H1 (cell line): ENCODE measurements around the gene DCLRE1B. TPM values are rescaled to one million over a fixed set of nuclear protein-coding genes. Genes with fewer than 3 reads are reported as not detected.
A peak's percentile ranks its signal among the peaks of the same experiment; 100 is the strongest.

ENCODE experiments used
- CTCF ChIA-PET: fragments of 300-600 bp; sonication (Branson Sonifier 250); formaldehyde crosslinking; loops from one replicate; lab custom pipeline; 2021; ENCODE audit not compliant: partially characterized antibody; lab: Charles Lee
- POLR2A ChIA-PET: fragments of 300-600 bp; sonication (Branson Sonifier 250); formaldehyde crosslinking; loops from one replicate; lab custom pipeline; 2021; ENCODE audit warnings: inconsistent platforms; ENCODE audit not compliant: partially characterized antibody; lab: Charles Lee
- DNase-seq, 2 experiments: peaks; one replicate each; pipeline versions ENCODE4 v3.0.0 to v3.0.0-alpha.2; 2010 to 2022; ENCODE audit warnings: low spot score in 2 of 2, low read depth in 1 of 2, mixed read lengths in 1 of 2
- FAIRE-seq: peaks from 2 replicates; lab custom pipeline; 2011; peaks lifted over from hg19 to GRCh38; lab: Jason Lieb, UNC
- H2AFZ ChIP-seq: 2 replicates; pipeline ENCODE4 v1.8.1; 2012; ENCODE audit warnings: low read length, inconsistent platforms
- H2AK5ac ChIP-seq: 2 replicates; pipeline ENCODE4 v1.6.1; 2013; ENCODE audit warnings: low read depth, low read length
- H2BK120ac ChIP-seq: replicated peaks from 2 replicates; pipeline ENCODE3; 2013; ENCODE audit warnings: low read depth, low read length, inconsistent platforms
- H2BK12ac ChIP-seq: 2 replicates; pipeline ENCODE4 v1.6.1; 2013; ENCODE audit warnings: low read depth, low read length
- H2BK15ac ChIP-seq: 2 replicates; pipeline ENCODE4 v1.6.1; 2013; ENCODE audit warnings: low read length
- H2BK20ac ChIP-seq: 2 replicates; pipeline ENCODE4 v1.6.1; 2013; ENCODE audit warnings: low read length
- H2BK5ac ChIP-seq: 2 replicates; pipeline ENCODE4 v1.6.1; 2013; ENCODE audit warnings: low read depth, low read length
- H3K14ac ChIP-seq: 2 replicates; pipeline ENCODE4 v1.6.1; 2013; ENCODE audit warnings: inconsistent platforms; ENCODE audit not compliant: insufficient read length
- H3K18ac ChIP-seq: 2 replicates; pipeline ENCODE4 v1.6.1; 2013; ENCODE audit warnings: low read length; ENCODE audit errors: extremely low read depth
- H3K23ac ChIP-seq: 2 replicates; pipeline ENCODE4 v1.6.1; 2013; ENCODE audit warnings: inconsistent platforms; ENCODE audit not compliant: insufficient read length
- H3K23me2 ChIP-seq: 2 replicates; pipeline ENCODE4 v1.6.1; 2013; ENCODE audit warnings: low read depth, low read length
- H3K27ac ChIP-seq: 2 replicates; pipeline ENCODE4 v1.6.1; 2011; ENCODE audit warnings: low read depth, low read length, inconsistent platforms
- H3K27me3 ChIP-seq, 4 experiments: replicated peaks in 1 of 4; 1 replicate in 1 of 4; 2 replicates in 3 of 4; pipeline versions ENCODE4 v1.6.1 to v1.8.1; 2011 to 2013; ENCODE audit warnings: low read length in 3 of 4, mild to moderate bottlenecking in 3 of 4, inconsistent platforms in 2 of 4, mixed read lengths in 2 of 4, moderate library complexity in 1 of 4; ENCODE audit not compliant: control insufficient read depth in 3 of 4, insufficient read depth in 3 of 4; ENCODE audit errors: extremely low read depth in 1 of 4
- H3K36me3 ChIP-seq, 4 experiments: 2 replicates each; pipeline versions ENCODE4 v1.6.1 to v1.8.1; 2011 to 2013; ENCODE audit warnings: mild to moderate bottlenecking in 4 of 4, low read length in 3 of 4, moderate library complexity in 2 of 4, control low read depth in 1 of 4, inconsistent platforms in 1 of 4; ENCODE audit not compliant: insufficient read depth in 4 of 4, control insufficient read depth in 2 of 4
- H3K4ac ChIP-seq: replicated peaks from 2 replicates; pipeline ENCODE3; 2013; ENCODE audit warnings: low read length, low read depth, mixed read lengths, inconsistent platforms; ENCODE audit not compliant: insufficient read length
- H3K4me1 ChIP-seq, 4 experiments: replicated peaks in 1 of 4; 1 replicate in 1 of 4; 2 replicates in 3 of 4; pipeline versions ENCODE4 v1.6.1 to v1.8.1; 2011 to 2013; ENCODE audit warnings: low read length in 3 of 4, inconsistent platforms in 2 of 4, mixed read lengths in 1 of 4; ENCODE audit not compliant: insufficient read depth in 4 of 4, control insufficient read depth in 3 of 4
- H3K4me2 ChIP-seq, 2 experiments: 2 replicates each; pipeline versions ENCODE4 v1.6.1 to v1.8.1; 2011 to 2013; ENCODE audit warnings: low read depth in 2 of 2, low read length in 2 of 2, control low read depth in 1 of 2, inconsistent platforms in 1 of 2, mild to moderate bottlenecking in 1 of 2; ENCODE audit not compliant: insufficient read depth in 1 of 2
- H3K4me3 ChIP-seq, 4 experiments: fragments of 200-600, 300-600 bp in 1 of 4; sonication (generic), shearing (Covaris generic), sonication (Bioruptor Twin) in 1 of 4; 2 replicates each; pipeline versions ENCODE4 v1.5.1 to v1.8.1; 2011 to 2016; ENCODE audit warnings: low read length in 4 of 4, low read depth in 3 of 4, control low read depth in 2 of 4, inconsistent platforms in 2 of 4, mild to moderate bottlenecking in 2 of 4, mixed read lengths in 1 of 4, moderate library complexity in 1 of 4; ENCODE audit not compliant: insufficient read depth in 2 of 4; ENCODE audit errors: extremely low read depth in 1 of 4
- H3K56ac ChIP-seq: replicated peaks from 2 replicates; pipeline ENCODE3; 2013; ENCODE audit warnings: low read depth, mild to moderate bottlenecking, mixed read lengths, low read length, inconsistent platforms; ENCODE audit not compliant: insufficient read length
- H3K79me1 ChIP-seq: 2 replicates; pipeline ENCODE4 v1.6.1; 2013; ENCODE audit warnings: low read depth, low read length, control low read depth
- H3K79me2 ChIP-seq, 2 experiments: 2 replicates each; pipeline versions ENCODE4 v1.6.1 to v1.8.1; 2012 to 2013; ENCODE audit warnings: low read length in 2 of 2, mild to moderate bottlenecking in 2 of 2, inconsistent platforms in 1 of 2; ENCODE audit not compliant: insufficient read depth in 2 of 2, control insufficient read depth in 1 of 2
- H3K9ac ChIP-seq, 4 experiments: replicated peaks in 1 of 4; 1 replicate in 1 of 4; 2 replicates in 3 of 4; pipeline versions ENCODE4 v1.6.1 to v1.8.1; 2011 to 2013; ENCODE audit warnings: low read depth in 3 of 4, low read length in 3 of 4, control low read depth in 2 of 4, mild to moderate bottlenecking in 2 of 4, moderate library complexity in 2 of 4, inconsistent platforms in 1 of 4; ENCODE audit errors: extremely low read depth in 1 of 4
- H3K9me3 ChIP-seq, 2 experiments: 2 replicates each; pipeline versions ENCODE4 v1.6.1 to v1.8.1; 2012 to 2013; ENCODE audit warnings: mild to moderate bottlenecking in 2 of 2, moderate library complexity in 2 of 2, control low read depth in 1 of 2, inconsistent platforms in 1 of 2, low read depth in 1 of 2, low read length in 1 of 2, mixed read lengths in 1 of 2; ENCODE audit not compliant: insufficient read depth in 2 of 2
- H4K20me1 ChIP-seq, 2 experiments: replicated peaks in 1 of 2; 2 replicates each; pipeline versions ENCODE3 to v1.8.1; 2011 to 2013; ENCODE audit warnings: inconsistent platforms in 2 of 2, low read length in 2 of 2, mild to moderate bottlenecking in 1 of 2; ENCODE audit not compliant: insufficient read depth in 2 of 2, control insufficient read depth in 1 of 2
- H4K5ac ChIP-seq: 2 replicates; pipeline ENCODE4 v1.6.1; 2013; ENCODE audit warnings: low read length, low read depth, mixed read lengths, inconsistent platforms; ENCODE audit not compliant: insufficient read length
- H4K8ac ChIP-seq: 2 replicates; pipeline ENCODE4 v1.8.0; 2013; ENCODE audit warnings: mild to moderate bottlenecking, moderate library complexity, low read length, inconsistent platforms; ENCODE audit not compliant: insufficient read depth; ENCODE audit errors: extremely low read depth
- H4K91ac ChIP-seq: replicated peaks from 2 replicates; pipeline ENCODE3; 2013; ENCODE audit warnings: low read length, mixed read lengths, inconsistent platforms; ENCODE audit not compliant: insufficient read length
- ATF3 ChIP-seq: IDR thresholded peaks from 2 replicates; pipeline ENCODE4 v1.6.1; 2011; ENCODE audit warnings: low read depth, mild to moderate bottlenecking, low read length; ENCODE audit not compliant: insufficient read depth
- CEBPB ChIP-seq: IDR thresholded peaks from 2 replicates; pipeline ENCODE4 v1.6.1; 2012; ENCODE audit warnings: low read depth, low read length
- CHD2 ChIP-seq: IDR thresholded peaks from 2 replicates; pipeline ENCODE4 v1.6.1; 2012; ENCODE audit warnings: low read length, improper control_type of control experiment
- KDM5A ChIP-seq: fragments of 200-600 bp; IDR thresholded peaks from 2 replicates; pipeline ENCODE4 v1.7.1; 2012; ENCODE audit warnings: mild to moderate bottlenecking, low read length, inconsistent platforms, mixed read lengths
- MAFK ChIP-seq: IDR thresholded peaks from 2 replicates; pipeline ENCODE4 v1.6.1; 2012; ENCODE audit warnings: low read depth, mild to moderate bottlenecking, improper control_type of control experiment, low read length
- SUZ12 ChIP-seq: fragments of 200-600 bp; sonication (generic); IDR thresholded peaks from 2 replicates; pipeline ENCODE4 v1.6.1; 2012; ENCODE audit warnings: mild to moderate bottlenecking, inconsistent platforms, low read length, moderate library complexity, mixed read lengths
- WGBS, 2 experiments: shearing (Covaris generic) in 1 of 2; methylation state at CpG; one replicate each; pipeline versions ENCODE4 v1.1.6 to v1.1.7; 2013 to 2015; ENCODE audit warnings: low lambda C conversion rate in 2 of 2, mixed read lengths in 2 of 2, inconsistent platforms in 1 of 2, low coverage in 1 of 2, missing lambda C conversion rate in 1 of 2; ENCODE audit not compliant: insufficient replicate concordance in 2 of 2, insufficient coverage in 1 of 2, insufficient read length in 1 of 2; ENCODE audit errors: extremely low coverage in 1 of 2, missing lambda C conversion rate in 1 of 2; 5-methylcytosine and 5-hydroxymethylcytosine counted together
- polyA plus RNA-seq, 7 experiments: library from polyadenylated mRNA; depleted of rRNA in 3 of 7; stranded (reverse) in 5 of 7; unstranded in 2 of 7; fragments of >200 nt in 5 of 7; fragments of 200-250 nt in 2 of 7; gene quantifications; 1 replicate in 5 of 7; 2 replicates in 1 of 7; 4 replicates in 1 of 7; pipeline versions ENCODE4 v1.2.1 to v1.2.3, GENCODE V29; 2011 to 2013; ENCODE audit warnings: missing spikeins in 2 of 7, mixed read lengths in 2 of 7
- total RNA-seq: library from RNA; stranded (reverse); fragmentation: NEBNext Ultra II Directional; extraction: Animal tissue kit (Norgen Biotek cat#: 25700); gene quantifications from 2 replicates; pipeline ENCODE4 v1.2.1, GENCODE V29; 2021
- TF ChIP-seq, protein P1 (sequence below): IDR thresholded peaks from 2 replicates; pipeline ENCODE4 v1.6.1; 2012; ENCODE audit warnings: low read length, inconsistent platforms
- TF ChIP-seq, protein P2 (sequence below), 3 experiments: IDR thresholded peaks; 1 replicate in 2 of 3; 2 replicates in 1 of 3; pipeline versions ENCODE4 v1.5.1 to v1.6.1; 2011; ENCODE audit warnings: low read length in 3 of 3, mild to moderate bottlenecking in 3 of 3, inconsistent platforms in 2 of 3, low read depth in 1 of 3, moderate library complexity in 1 of 3; ENCODE audit not compliant: insufficient read depth in 1 of 3; ENCODE audit errors: control extremely low read depth in 1 of 3

The DCLRE1B gene
- total and polyA plus RNA-seq, 2 of the 8 experiments (the other 6 are each of a cell fraction or from before 2014, with no cell fraction given), result 5.5 to 11.0 TPM

GRCh38 chr1:113963281-113963906, 58.3 kb downstream of the DCLRE1B start:
- no peaks in the 10 kb centered on the region for H4K20me1 ChIP-seq
- 94% methylated on average over 12 of the region's 12 CpGs; no CpG with 5 or more reads in 1 of the 2 experiments for WGBS, 2 experiments
- ChIA-PET CTCF (interaction anchor here (0.8 to 3.5 kb wide), 9 partner anchors 11 to 319 kb away, joined by 3 to 31 read pairs (median 6); partner anchors contain the start of genes HIPK1 and OLFML3), POLR2A (interaction anchor here (0.7 kb wide), 1 partner anchor 34 kb away, joined by 3 read pairs; the partner anchor contains the start of gene HIPK1)
- H3K27me3 ChIP-seq, result no peaks in the 10 kb centered on the region
- no peak overlapping the region for H3K23ac ChIP-seq
- H3K27ac ChIP-seq, result no peak overlapping the region
- H3K36me3 ChIP-seq, result peaks cover 8 to 47% (median 26%) of the 10 kb centered on the region in 4 experiments
- no peak overlapping the region for H4K91ac ChIP-seq
- no peak overlapping the region for H2BK5ac ChIP-seq
- no peak overlapping the region for H3K4ac ChIP-seq
- H3K79me1 ChIP-seq, result no peaks in the 10 kb centered on the region
- no peak overlapping the region for H3K4me2 ChIP-seq
- no peak overlapping the region for H2BK12ac ChIP-seq
- no peak overlapping the region for H3K14ac ChIP-seq
- H2AK5ac ChIP-seq, result no peak overlapping the region
- H3K56ac ChIP-seq, result no peak overlapping the region
- no peak overlapping the region for H4K8ac ChIP-seq
- no peak overlapping the region for H2BK15ac ChIP-seq
- H2BK120ac ChIP-seq, result no peak overlapping the region
- H3K4me3 ChIP-seq, result no peak overlapping the region
- FAIRE-seq (no peak), DNase-seq (no peak)
- peak overlapping the region in 1 of 4 experiments; percentile 46; a peak in 1 of 7 replicates for H3K9ac ChIP-seq
- H3K9me3 ChIP-seq, result no peaks in the 10 kb centered on the region
- no peak overlapping the region for H3K18ac ChIP-seq
- no peak overlapping the region for H4K5ac ChIP-seq
- no peaks in the 10 kb centered on the region; a peak in 2 of 7 replicates for H3K4me1 ChIP-seq
- no peak overlapping the region for H2BK20ac ChIP-seq
- no peaks in the 10 kb centered on the region for H3K79me2 ChIP-seq
- no peak overlapping the region for H2AFZ ChIP-seq
- H3K23me2 ChIP-seq, result no peaks in the 10 kb centered on the region
- TF ChIP-seq ATF3, result no peak
- no peak for TF ChIP-seq SUZ12
- no peak for TF ChIP-seq MAFK
- TF ChIP-seq CEBPB, result no peak
- TF ChIP-seq, protein P1, sequence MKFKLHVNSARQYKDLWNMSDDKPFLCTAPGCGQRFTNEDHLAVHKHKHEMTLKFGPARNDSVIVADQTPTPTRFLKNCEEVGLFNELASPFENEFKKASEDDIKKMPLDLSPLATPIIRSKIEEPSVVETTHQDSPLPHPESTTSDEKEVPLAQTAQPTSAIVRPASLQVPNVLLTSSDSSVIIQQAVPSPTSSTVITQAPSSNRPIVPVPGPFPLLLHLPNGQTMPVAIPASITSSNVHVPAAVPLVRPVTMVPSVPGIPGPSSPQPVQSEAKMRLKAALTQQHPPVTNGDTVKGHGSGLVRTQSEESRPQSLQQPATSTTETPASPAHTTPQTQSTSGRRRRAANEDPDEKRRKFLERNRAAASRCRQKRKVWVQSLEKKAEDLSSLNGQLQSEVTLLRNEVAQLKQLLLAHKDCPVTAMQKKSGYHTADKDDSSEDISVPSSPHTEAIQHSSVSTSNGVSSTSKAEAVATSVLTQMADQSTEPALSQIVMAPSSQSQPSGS, result no peak
- no peak for TF ChIP-seq CHD2
- no peak for TF ChIP-seq KDM5A
- TF ChIP-seq, protein P2, sequence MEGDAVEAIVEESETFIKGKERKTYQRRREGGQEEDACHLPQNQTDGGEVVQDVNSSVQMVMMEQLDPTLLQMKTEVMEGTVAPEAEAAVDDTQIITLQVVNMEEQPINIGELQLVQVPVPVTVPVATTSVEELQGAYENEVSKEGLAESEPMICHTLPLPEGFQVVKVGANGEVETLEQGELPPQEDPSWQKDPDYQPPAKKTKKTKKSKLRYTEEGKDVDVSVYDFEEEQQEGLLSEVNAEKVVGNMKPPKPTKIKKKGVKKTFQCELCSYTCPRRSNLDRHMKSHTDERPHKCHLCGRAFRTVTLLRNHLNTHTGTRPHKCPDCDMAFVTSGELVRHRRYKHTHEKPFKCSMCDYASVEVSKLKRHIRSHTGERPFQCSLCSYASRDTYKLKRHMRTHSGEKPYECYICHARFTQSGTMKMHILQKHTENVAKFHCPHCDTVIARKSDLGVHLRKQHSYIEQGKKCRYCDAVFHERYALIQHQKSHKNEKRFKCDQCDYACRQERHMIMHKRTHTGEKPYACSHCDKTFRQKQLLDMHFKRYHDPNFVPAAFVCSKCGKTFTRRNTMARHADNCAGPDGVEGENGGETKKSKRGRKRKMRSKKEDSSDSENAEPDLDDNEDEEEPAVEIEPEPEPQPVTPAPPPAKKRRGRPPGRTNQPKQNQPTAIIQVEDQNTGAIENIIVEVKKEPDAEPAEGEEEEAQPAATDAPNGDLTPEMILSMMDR (IDR thresholded peaks at IDR 0.05; ENCODE audit: control extremely low read depth in 1 of 3, insufficient read depth in 1 of 3, low read depth in 1 of 3, low read length in 3 of 3), result peak in 1 of 3 experiments; percentile 4; a peak in 1 of 4 replicates
